IMR-90 (cell line): ENCODE data around the gene LRRC55.

Experiments used
- CTCF ChIP-seq: conservative IDR thresholded peaks from 2 replicates; pipeline ENCODE4 v1.5.1; 2012; ENCODE audit warnings: mild to moderate bottlenecking, low read depth, low read length, improper control_type of control experiment
- RAD21 ChIP-seq: IDR thresholded peaks from 2 replicates; pipeline ENCODE4 v1.6.1; 2012; ENCODE audit warnings: low read length, improper control_type of control experiment

- TF ChIP-seq CTCF, result no peak
- TF ChIP-seq RAD21, result no peak
These were observed 1.6 kb upstream of the LRRC55 start for GRCh38 chr11:57180081-57180561.
